SJCRH30 (cell line): ENCODE results near the gene GRID1. TPM values are rescaled to one million over a fixed set of nuclear protein-coding genes. Genes with fewer than 3 reads are reported as not detected.
"Not testable (repeated sequence)": the region's sequence is repeated elsewhere in the genome, so short reads cannot be mapped to it uniquely, and the experiment has no call there.

Source experiments
- DNase-seq, 2 experiments: peaks; one replicate each; pipeline ENCODE4 v3.0.0-alpha.2; 2015 to 2020
- H3K27ac ChIP-seq: fragments of 250-450 bp; sonication (Bioruptor Pico); 2 replicates; pipeline ENCODE4 v1.5.1; 2020; ENCODE audit warnings: mild to moderate bottlenecking, moderate library complexity
- H3K27me3 ChIP-seq: fragments of 250-450 bp; sonication (Bioruptor Pico); 2 replicates; pipeline ENCODE4 v1.5.1; 2020; ENCODE audit warnings: mild to moderate bottlenecking, moderate library complexity
- H3K36me3 ChIP-seq: fragments of 250-450 bp; sonication (Bioruptor Pico); 2 replicates; pipeline ENCODE4 v1.5.1; 2020; ENCODE audit warnings: mild to moderate bottlenecking, moderate library complexity
- H3K4me1 ChIP-seq: fragments of 250-450 bp; sonication (Bioruptor Pico); 2 replicates; pipeline ENCODE4 v1.5.1; 2020; ENCODE audit warnings: mild to moderate bottlenecking, moderate library complexity
- H3K4me3 ChIP-seq: fragments of 250-450 bp; sonication (Bioruptor Pico); 2 replicates; pipeline ENCODE4 v1.5.1; 2020; ENCODE audit warnings: mild to moderate bottlenecking, moderate library complexity
- H3K9me3 ChIP-seq: fragments of 250-450 bp; sonication (Bioruptor Pico); replicated peaks from 2 replicates; pipeline ENCODE4 v1.5.1; 2020; ENCODE audit warnings: mild to moderate bottlenecking, moderate library complexity
- total RNA-seq: library from RNA; depleted of rRNA; stranded (reverse); fragments of >200 nt; shearing (Covaris generic); gene quantifications from 2 replicates; pipeline ENCODE4 v1.2.3, GENCODE V29; 2014

The GRID1 gene
- total RNA-seq, 1 experiment from 2014 or later: not detected

DNA sequence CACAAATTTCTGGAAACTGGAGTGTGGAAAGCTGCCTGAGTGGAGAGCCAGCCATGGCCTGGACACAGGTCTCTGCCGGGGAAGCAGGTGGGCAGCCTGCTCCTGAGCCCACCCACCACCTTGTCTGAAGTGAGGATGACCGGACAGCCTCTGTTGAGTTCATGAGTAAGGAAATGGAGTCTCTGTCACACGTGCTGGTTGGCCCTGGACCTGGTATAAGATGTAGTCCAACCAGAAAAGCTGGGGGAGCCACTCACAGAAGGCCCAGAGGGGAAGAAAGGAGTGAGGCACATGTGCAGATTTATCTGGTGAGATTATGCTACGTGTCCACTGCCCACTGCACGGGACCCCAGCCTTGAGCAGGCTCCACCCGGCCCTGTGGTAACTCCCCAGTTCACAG, 383.5 kb downstream of the GRID1 start:
- H3K4me3 ChIP-seq: no peak overlapping the region
- no peaks in the 10 kb centered on the region for H3K36me3 ChIP-seq
- H3K4me1 ChIP-seq: no peaks in the 10 kb centered on the region
- H3K9me3 ChIP-seq: no peaks in the 10 kb centered on the region
- no peaks in the 10 kb centered on the region for H3K27me3 ChIP-seq
- no peak overlapping the region for H3K27ac ChIP-seq
- DNase-seq: no peak

DNA sequence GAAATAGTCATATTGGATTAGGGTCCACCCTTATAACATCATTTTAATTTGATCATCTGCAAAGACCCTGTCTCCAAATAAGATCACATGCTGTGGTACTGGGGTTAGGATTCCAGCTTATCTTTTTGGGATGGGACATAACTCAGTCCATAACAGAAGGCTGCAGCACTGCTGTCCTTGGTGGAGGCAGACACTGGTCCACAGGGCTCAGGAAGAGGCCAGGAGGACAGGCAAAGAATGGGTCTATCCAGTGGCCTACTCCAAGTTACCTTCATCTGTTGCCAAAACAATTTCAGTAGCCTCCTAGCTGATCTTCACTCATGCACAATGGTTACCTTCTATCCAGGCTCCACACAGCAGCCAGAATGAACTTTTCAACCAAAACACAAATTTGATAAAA, 387.0 kb downstream of the GRID1 start:
- H3K4me1 ChIP-seq: no peaks in the 10 kb centered on the region
- DNase-seq: no peak
- no peaks in the 10 kb centered on the region for H3K27me3 ChIP-seq
- no peak overlapping the region for H3K27ac ChIP-seq
- no peak overlapping the region for H3K4me3 ChIP-seq
- H3K9me3 ChIP-seq: no peaks in the 10 kb centered on the region
- no peaks in the 10 kb centered on the region for H3K36me3 ChIP-seq

DNA sequence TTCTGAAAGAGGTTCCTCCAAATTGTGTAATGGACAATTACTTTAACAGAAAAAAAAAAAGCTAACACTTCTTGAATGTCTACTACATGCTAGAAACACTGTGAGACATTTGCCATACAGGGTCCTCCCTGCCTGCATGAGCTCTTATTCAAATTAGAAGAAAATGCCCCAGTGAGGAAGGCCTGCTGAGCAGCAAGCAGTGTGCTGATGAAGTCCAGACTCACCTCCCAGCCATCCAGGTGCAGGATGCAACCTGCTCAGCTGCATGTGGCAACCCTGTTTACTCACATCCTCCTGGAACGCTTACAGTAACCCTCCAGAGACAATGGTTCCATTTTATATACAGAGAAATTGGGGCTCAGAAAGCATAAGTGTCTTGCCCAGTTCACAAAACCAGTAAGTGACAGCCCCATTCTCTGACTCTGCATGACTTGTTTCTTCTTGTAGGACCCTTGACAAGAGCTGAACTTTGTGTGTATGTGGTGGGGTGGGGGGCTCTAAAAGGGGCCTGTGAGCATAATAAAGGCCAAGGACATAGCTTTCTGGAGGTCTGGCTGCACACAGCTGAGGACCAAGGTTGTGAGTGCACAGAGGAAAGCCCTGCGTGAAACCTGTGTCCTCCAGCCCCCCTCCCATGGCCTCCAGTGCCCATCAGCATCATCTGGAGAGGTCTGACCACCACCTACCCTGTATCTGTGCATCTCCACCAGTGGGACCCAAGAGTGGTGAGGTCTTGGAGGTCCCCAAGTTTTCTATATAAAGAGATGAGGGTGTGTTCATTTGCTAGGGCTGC, 387.8 kb downstream of the GRID1 start:
- Histone ChIP-seq H3K27ac (no peak overlapping the region), H3K27me3 (no peaks in the 10 kb centered on the region)
- DNase-seq: no peak

DNA sequence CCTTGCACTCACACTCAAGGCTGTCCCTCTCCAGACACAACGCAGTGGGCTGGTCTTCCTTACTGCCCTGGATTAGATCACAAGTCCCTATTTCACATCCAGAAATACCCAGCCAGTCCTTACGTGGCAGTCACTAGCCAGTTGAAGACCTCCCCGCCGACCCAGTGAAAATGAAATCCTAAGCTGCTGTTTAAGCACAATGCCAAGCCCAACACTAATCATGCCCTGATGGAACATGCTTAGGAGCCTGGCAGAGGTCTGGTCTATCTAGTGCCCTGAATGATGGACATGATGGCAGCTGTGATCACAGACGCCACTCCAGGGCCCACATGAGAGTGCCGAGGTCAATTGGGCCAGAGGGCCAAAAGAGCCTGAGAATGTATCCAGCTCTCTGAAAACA, 389.0 kb downstream of the GRID1 start:
- DNase-seq: no peak
- Histone ChIP-seq H3K27me3 (no peaks in the 10 kb centered on the region), H3K27ac (no peak overlapping the region), H3K4me1 (no peaks in the 10 kb centered on the region), H3K9me3 (no peaks in the 10 kb centered on the region), H3K36me3 (no peaks in the 10 kb centered on the region), H3K4me3 (no peak overlapping the region)

More for the DNA sequence above, 387.8 kb downstream of the GRID1 start:
- H3K4me1 ChIP-seq: no peaks in the 10 kb centered on the region
- H3K36me3 ChIP-seq: no peaks in the 10 kb centered on the region
- H3K9me3 ChIP-seq: no peaks in the 10 kb centered on the region
- no peak overlapping the region for H3K4me3 ChIP-seq

DNA sequence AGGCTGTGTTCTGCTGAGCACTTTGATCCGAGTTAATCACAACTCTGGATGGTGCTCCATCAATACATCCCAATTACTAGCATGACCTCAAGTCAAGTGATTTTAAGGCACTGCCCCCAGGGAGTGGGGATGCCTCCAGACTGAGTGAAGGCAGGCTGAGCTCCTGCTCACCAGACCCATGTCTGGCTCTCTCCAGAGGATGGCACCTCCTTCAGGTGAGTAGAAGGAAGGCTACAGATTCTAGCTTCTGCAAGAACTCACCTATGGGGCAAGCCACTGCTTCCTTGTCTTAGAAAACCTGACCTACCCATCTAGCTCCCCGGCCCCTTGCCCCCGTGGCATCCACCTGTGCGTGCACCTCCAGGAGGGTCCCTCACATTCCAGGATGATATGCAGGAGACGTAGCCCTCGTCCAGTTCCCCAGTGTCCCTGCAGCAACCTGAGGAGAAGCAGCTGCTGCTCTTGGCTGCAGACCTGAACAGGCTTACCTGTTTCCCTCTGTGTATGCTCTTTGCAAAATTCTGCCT, 390.3 kb downstream of the GRID1 start:
- Histone ChIP-seq H3K4me1 (no peaks in the 10 kb centered on the region), H3K36me3 (no peaks in the 10 kb centered on the region), H3K27me3 (no peaks in the 10 kb centered on the region), H3K27ac (no peak overlapping the region), H3K4me3 (no peak overlapping the region), H3K9me3 (no peaks in the 10 kb centered on the region)
- no peak for DNase-seq

DNA sequence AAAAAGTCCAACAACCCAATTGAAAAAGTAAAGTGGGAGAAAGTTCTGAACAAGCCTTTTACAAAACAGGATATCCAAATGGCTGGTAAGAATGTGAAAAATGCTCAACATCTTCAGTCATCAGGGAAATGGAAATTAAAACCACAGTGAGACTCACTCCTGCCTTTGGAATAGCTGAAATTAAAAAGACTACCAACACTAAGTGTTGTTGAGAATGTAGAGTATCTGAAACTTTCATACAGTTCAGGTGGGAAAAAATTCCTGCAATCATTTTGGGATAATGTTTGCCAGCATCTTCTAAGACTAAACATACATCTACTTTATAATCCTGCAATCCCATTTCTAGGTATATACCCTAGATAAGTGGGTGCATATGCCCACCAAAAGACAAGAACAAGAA, 395.1 kb downstream of the GRID1 start:
- no peaks in the 10 kb centered on the region for H3K9me3 ChIP-seq
- H3K27me3 ChIP-seq: no peaks in the 10 kb centered on the region
- H3K27ac ChIP-seq: no peak overlapping the region
- DNase-seq: no peak
- no peak overlapping the region for H3K4me3 ChIP-seq
- H3K4me1 ChIP-seq: no peaks in the 10 kb centered on the region
- H3K36me3 ChIP-seq: no peaks in the 10 kb centered on the region

DNA sequence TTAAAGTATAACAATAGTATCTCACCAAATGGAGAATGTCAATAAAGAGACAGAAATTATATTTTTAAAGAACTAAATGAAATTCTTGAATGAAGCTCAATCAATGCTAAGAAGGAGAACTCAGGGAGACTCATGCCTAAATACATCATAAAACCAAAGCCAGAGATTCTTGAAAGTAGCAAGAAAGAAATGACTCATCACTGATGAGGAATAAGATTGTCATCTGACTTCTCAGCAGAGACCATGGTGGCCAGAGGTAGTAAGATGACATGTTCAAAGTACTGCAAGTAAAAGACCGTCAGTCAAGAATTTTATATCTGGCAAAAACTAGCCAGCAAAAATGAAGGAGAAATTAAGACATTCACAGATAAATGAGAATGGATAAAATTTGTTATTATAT, 399.0 kb downstream of the GRID1 start:
- Histone ChIP-seq H3K27me3 (no peaks in the 10 kb centered on the region), H3K9me3 (no peaks in the 10 kb centered on the region), H3K27ac (no peak overlapping the region), H3K36me3 (no peaks in the 10 kb centered on the region), H3K4me3 (no peak overlapping the region), H3K4me1 (no peaks in the 10 kb centered on the region)
- no peak for DNase-seq

DNA sequence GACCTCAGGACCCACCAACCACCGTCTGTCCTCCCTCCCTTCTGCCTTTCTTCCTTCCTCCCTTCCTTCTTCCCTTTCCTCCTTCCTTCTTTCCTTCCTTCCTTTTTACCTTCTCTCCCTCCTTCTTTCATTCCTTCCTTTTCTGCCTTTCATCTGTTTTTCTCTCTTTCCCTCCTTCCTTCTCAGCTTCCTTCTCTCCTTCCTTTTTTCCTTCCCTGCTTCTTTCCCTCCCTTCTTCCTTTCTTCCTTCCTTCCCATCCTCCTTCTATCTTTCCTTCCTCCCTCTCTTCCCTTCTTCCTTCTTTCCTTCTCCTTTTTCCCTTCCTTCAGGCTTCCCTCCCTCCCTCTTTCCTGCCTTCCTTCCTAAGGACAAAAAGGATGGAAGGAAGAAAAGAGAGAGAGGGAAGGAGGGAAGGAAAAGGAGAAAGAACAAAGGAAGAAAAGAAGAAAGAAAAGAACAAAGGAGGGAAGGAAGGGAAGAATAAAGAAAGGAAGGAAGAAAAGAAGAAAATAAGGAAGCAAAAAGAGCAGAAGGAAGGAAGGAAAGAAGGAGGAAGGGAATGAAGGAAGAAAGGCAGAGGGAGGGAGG, 405.0 kb downstream of the GRID1 start:
- Histone ChIP-seq H3K4me1 (no peaks in the 10 kb centered on the region), H3K27ac (no peak overlapping the region), H3K27me3 (no peaks in the 10 kb centered on the region), H3K4me3 (no peak overlapping the region), H3K36me3 (no peaks in the 10 kb centered on the region), H3K9me3 (no peaks in the 10 kb centered on the region)
- DNase-seq: no peak

DNA sequence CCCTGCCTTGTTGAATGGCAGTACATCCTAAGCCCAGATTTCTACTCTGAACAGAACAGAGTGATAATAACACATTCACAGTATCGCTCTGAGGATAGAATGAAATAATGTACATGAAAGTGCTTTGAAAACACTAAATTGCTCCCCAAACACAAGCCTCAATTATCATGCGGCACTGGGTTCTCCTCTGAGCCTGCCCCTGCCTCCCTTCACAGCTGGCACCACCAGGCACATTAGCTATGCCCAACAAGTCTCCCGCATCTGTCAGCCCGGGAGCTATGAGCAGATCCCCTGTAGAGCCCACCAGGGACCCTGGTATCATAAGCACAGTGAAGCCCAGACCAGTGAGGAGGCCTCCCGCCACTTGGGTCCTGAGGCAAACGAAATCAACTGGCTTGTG, 405.5 kb downstream of the GRID1 start:
- H3K4me1 ChIP-seq: no peaks in the 10 kb centered on the region
- no peak for DNase-seq

DNA sequence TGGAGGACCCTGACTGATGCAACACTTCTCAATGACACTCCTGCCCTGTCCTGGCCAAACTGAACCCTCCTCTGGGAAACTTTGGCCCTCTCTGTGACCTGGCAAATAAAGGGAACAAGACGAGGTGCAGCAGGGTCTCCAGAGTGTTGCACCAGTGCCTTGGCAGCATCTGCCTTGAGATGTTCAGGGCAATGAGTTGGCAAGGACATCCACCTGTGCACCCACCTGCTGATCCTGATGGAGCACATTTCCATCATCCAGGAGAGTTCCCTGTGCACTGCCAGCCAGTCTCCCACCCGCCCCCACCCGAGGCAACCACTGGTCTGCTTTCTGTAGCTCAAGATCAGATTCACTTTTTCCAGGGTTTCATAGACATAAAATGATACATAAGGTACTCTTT, 407.4 kb downstream of the GRID1 start:
- no peaks in the 10 kb centered on the region for H3K9me3 ChIP-seq
- no peaks in the 10 kb centered on the region for H3K36me3 ChIP-seq
- H3K27me3 ChIP-seq: no peaks in the 10 kb centered on the region
- H3K4me3 ChIP-seq: no peak overlapping the region
- DNase-seq: no peak
- no peaks in the 10 kb centered on the region for H3K4me1 ChIP-seq
- no peak overlapping the region for H3K27ac ChIP-seq

More for the DNA sequence above, 405.5 kb downstream of the GRID1 start:
- Histone ChIP-seq H3K4me3 (no peak overlapping the region), H3K27ac (no peak overlapping the region), H3K9me3 (no peaks in the 10 kb centered on the region), H3K36me3 (no peaks in the 10 kb centered on the region), H3K27me3 (no peaks in the 10 kb centered on the region)

DNA sequence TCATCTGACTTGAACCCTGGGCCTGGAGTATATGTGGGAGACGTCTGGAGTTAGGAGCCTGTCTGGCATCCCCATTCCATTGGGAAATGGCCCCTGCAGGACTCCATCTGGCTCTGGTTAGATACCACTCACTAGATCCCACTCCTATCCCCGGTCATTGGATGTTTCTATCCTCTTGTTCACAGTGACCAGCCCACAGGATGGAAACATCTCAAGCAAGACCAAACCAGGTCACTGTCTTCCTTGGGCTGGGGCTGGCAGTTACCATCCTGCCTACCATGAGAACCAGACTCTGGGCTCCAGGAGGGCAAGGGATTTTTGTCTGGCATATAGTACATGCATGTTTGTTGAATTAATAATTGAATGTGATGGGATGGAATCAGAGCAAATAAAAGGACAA, 415.7 kb downstream of the GRID1 start:
- Histone ChIP-seq H3K4me3 (no peak overlapping the region), H3K27me3 (no peaks in the 10 kb centered on the region), H3K36me3 (no peaks in the 10 kb centered on the region), H3K9me3 (no peaks in the 10 kb centered on the region), H3K4me1 (no peaks in the 10 kb centered on the region), H3K27ac (no peak overlapping the region)
- no peak for DNase-seq

DNA sequence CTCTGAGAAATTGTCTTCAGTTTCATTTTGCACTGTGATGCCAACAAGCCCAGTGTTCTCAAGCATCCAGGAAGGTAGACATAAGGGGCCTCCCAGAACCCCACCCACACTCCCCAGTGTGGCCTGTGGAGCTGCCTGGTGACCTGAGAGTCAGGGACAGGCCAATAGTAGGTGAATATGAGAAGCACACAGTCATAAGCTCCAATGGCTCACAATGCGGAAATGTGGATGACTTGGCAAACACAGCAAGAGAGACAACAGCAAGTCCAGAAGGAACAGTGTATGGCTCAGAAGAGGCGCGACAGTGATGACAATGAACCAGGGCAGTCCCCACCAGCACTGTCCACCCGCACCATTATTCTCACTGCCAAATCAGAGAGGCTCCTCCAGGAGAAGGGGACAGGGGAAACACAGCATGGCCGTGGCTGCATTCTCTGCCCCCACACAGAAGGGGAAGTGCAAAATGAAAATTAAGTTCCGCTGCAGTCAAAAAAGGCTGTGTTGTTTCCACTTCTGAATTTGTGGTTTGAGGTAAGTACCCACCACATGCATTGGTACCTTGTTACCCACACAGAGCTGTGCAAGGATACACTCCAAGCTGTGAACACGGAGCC, 419.8 kb downstream of the GRID1 start:
- H3K9me3 ChIP-seq: no peaks in the 10 kb centered on the region
- DNase-seq: no peak
- H3K27me3 ChIP-seq: no peaks in the 10 kb centered on the region
- no peaks in the 10 kb centered on the region for H3K4me1 ChIP-seq
- no peaks in the 10 kb centered on the region for H3K36me3 ChIP-seq
- no peak overlapping the region for H3K4me3 ChIP-seq
- no peak overlapping the region for H3K27ac ChIP-seq

DNA sequence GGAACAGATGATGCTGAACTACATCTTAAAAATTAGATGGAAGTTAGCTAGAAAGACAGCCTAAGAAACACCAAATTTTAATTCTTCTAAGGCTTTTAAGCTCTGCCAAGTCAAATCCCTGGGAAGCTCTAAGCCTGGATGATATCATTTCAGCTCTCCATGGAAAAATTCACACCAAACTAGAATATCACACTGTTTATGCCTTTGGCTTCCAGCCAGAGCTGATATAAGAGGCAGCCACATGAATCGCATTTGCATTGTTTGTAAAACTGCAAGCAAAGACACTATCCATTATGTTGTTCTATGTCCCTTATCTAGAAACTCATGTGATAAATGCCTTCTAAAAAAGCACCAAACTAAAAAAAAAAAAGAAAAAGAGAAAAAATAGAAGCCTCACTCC, 430.4 kb downstream of the GRID1 start:
- DNase-seq: no peak
- Histone ChIP-seq H3K4me1 (no peaks in the 10 kb centered on the region), H3K4me3 (no peak overlapping the region), H3K27ac (no peak overlapping the region), H3K27me3 (no peaks in the 10 kb centered on the region), H3K9me3 (no peaks in the 10 kb centered on the region), H3K36me3 (no peaks in the 10 kb centered on the region)

DNA sequence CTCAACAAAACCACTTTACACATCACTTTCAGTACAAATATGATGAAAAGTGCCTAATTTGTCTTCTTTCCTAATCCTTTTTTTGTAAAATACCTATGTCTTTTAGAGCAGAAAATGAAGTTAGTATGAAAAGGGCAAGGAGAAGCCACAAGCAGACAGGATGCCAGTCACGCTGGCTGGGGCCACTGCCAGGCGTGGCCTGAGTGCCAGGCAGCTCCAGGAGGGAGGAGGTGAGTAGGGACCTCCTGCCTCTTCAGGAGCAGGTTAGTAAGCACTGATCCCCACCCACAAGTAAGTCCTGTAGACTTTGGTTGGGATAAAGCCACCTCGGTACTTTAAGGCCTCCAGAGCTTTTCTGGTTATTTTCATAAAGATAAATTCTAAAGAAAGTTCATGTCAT, 432.0 kb downstream of the GRID1 start:
- H3K27ac ChIP-seq: no peak overlapping the region
- H3K9me3 ChIP-seq: no peaks in the 10 kb centered on the region
- H3K36me3 ChIP-seq: no peaks in the 10 kb centered on the region
- H3K4me1 ChIP-seq: no peaks in the 10 kb centered on the region
- H3K4me3 ChIP-seq: no peak overlapping the region
- no peaks in the 10 kb centered on the region for H3K27me3 ChIP-seq
- DNase-seq: no peak

DNA sequence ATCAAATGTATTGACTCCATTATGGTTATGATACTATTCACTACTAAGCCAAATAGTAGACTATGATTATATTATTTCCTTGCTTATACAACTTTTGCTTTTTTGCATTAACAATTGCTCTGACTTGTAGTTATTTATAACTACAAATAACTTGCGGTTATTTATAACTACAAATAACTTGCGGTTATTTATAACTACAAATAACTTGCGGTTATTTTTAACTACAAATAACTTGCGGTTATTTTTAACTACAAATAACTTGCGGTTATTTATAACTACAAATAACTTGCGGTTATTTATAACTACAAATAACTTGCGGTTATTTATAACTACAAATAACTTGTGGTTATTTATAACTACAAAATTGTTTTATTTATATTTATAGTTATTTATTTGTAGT, 436.6 kb downstream of the GRID1 start:
- not testable (repeated sequence) for H3K27ac ChIP-seq, H3K36me3 ChIP-seq, H3K9me3 ChIP-seq, H3K27me3 ChIP-seq, H3K4me3 ChIP-seq, DNase-seq, H3K4me1 ChIP-seq
